Sigmoid colon (tissue), 7 donors: ENCODE results near the gene MYMX. TPM values are rescaled to one million over a fixed set of nuclear protein-coding genes. Genes with fewer than 3 reads are reported as not detected.

ENCODE experiments used
- DNase-seq: peaks from one replicate; pipeline ENCODE4 v3.0.0-alpha.2; 2019
- H3K27ac ChIP-seq, 4 donors: fragments of 200-600 bp; sonication (generic); one replicate each; pipeline ENCODE4 v1.5.1; 2016 to 2019; ENCODE audit warnings: mild to moderate bottlenecking in 1 of 4
- H3K27me3 ChIP-seq, 3 donors: fragments of 200-600 bp; sonication (generic); one replicate each; pipeline ENCODE4 v1.5.1; 2019; ENCODE audit warnings: mild to moderate bottlenecking in 1 of 3
- H3K36me3 ChIP-seq, 4 donors: fragments of 200-600 bp; sonication (generic); one replicate each; pipeline ENCODE4 v1.5.1; 2016 to 2019
- H3K4me1 ChIP-seq, 4 donors: fragments of 200-600 bp; sonication (generic); one replicate each; pipeline ENCODE4 v1.5.1; 2017 to 2019
- H3K4me3 ChIP-seq, 4 donors: fragments of 200-600 bp; sonication (generic); one replicate each; pipeline ENCODE4 v1.5.1; 2017 to 2019; ENCODE audit warnings: mild to moderate bottlenecking in 2 of 4, moderate library complexity in 1 of 4
- H3K9me3 ChIP-seq, 4 donors: fragments of 200-600 bp in 3 of 4; sonication (generic) in 3 of 4; one replicate each; pipeline versions ENCODE4 v1.5.1 to v1.6.1; 2013 to 2019
- CTCF ChIP-seq, 4 experiments: fragments of 450-650 bp in 3 of 4; fragments of 200-600 bp in 1 of 4; IDR thresholded peaks; one replicate each; pipeline ENCODE4 v1.5.1; 2016 to 2019; ENCODE audit warnings: antibody characterized with exemption in 4 of 4, mild to moderate bottlenecking in 3 of 4, moderate library complexity in 2 of 4
- EP300 ChIP-seq, 4 donors: sonication (generic); formaldehyde crosslinking; IDR thresholded peaks; one replicate each; pipeline ENCODE4 v1.6.1; 2017; ENCODE audit warnings: antibody characterized with exemption in 4 of 4
- POLR2A ChIP-seq, 2 donors: fragments of 450-650 bp; IDR thresholded peaks; one replicate each; pipeline ENCODE4 v1.6.1; 2016; ENCODE audit warnings: antibody characterized with exemption in 2 of 2, mild to moderate bottlenecking in 2 of 2, moderate library complexity in 2 of 2
- POLR2AphosphoS5 ChIP-seq, 4 donors: sonication (generic); formaldehyde crosslinking; IDR thresholded peaks; one replicate each; pipeline ENCODE4 v1.6.1; 2017; ENCODE audit warnings: antibody characterized with exemption in 4 of 4
- WGBS, 2 donors: extraction: QIAGEN DNeasy Blood & Tissue Kit; methylation state at CpG; one replicate each; pipeline ENCODE4 v1.1.7; 2013; 5-methylcytosine and 5-hydroxymethylcytosine counted together
- intact Hi-C: fragments of 100-400 bp; cut with DNase I; formaldehyde crosslinking; loops from one replicate; pipeline ENCODE4 v1.15.1; 2023
- polyA plus RNA-seq, 3 donors: library from polyadenylated mRNA; stranded (reverse); fragments of 200-250 nt; gene quantifications; one replicate each; pipeline ENCODE4 v1.2.3, GENCODE V29; 2013
- total RNA-seq, 4 donors: library from RNA; depleted of rRNA; stranded (reverse); fragments of >200 nt; gene quantifications; one replicate each; pipeline ENCODE4 v1.1.0, GENCODE V29; 2016
- donor health status: healthy with polysubstance abuse.
- donor health status: Bipolar disorder and iron deficiency.
- donor health status: healthy.

Gene MYMX
- total and polyA plus RNA-seq, 7 donors = 0.28 TPM; not detected in 6

DNA sequence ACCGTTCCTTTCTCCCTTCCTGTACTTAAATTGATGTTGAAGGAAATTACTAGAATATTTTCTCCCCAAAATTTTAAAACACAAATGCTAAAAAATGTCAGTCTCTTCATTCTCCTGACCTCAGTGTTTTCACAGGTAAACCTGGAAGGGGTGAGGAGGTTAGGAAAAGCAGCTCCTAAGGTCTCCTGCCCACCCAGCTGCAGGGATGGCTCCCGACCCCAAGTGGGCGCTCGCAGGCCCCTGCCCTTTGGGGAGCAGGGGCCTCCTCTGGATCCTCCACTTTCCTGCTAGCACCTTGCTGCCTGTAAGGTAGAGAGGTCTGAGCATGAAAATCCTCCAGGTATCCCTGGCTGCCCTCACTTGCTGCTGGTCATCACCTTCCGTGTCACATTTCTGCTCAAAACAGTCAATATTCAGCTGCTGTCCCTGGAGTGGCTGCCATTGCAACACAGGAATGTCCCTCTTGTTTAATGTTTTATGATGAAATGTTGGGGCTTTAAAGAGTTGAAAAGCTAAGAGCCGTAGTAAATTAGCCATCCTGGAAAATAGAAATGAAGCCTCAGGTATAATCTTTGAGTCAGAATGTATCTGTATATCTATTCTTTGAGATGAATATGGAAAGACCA lies 19.3 kb downstream of the MYMX start:
- H3K27ac ChIP-seq = peak overlapping the region; percentile 94 to 98 (median 97)
- H3K4me3 ChIP-seq = no peak overlapping the region
- DNase-seq = no peak
- H3K4me1 ChIP-seq = peaks cover 0 to 72% (median 69%) of the 10 kb centered on the region in 4 donors
- 93 to 94% methylated on average over 6 of the region's 6 CpGs for WGBS, 2 donors
- intact Hi-C loops = loop anchor here (10.0 kb wide), 1 partner anchor 141 kb away; no protein-coding TSS in a partner anchor
- TF ChIP-seq POLR2A (IDR thresholded peaks at IDR 0.05) (no peak), CTCF (IDR thresholded peaks at IDR 0.05) (no peak), POLR2AphosphoS5 (IDR thresholded peaks at IDR 0.05) (no peak), EP300 (IDR thresholded peaks at IDR 0.05) (no peak)
- H3K27me3 ChIP-seq = no peaks in the 10 kb centered on the region
- peaks cover 8 to 23% (median 18%) of the 10 kb centered on the region in 4 donors for H3K36me3 ChIP-seq
- no peaks in the 10 kb centered on the region for H3K9me3 ChIP-seq

DNA sequence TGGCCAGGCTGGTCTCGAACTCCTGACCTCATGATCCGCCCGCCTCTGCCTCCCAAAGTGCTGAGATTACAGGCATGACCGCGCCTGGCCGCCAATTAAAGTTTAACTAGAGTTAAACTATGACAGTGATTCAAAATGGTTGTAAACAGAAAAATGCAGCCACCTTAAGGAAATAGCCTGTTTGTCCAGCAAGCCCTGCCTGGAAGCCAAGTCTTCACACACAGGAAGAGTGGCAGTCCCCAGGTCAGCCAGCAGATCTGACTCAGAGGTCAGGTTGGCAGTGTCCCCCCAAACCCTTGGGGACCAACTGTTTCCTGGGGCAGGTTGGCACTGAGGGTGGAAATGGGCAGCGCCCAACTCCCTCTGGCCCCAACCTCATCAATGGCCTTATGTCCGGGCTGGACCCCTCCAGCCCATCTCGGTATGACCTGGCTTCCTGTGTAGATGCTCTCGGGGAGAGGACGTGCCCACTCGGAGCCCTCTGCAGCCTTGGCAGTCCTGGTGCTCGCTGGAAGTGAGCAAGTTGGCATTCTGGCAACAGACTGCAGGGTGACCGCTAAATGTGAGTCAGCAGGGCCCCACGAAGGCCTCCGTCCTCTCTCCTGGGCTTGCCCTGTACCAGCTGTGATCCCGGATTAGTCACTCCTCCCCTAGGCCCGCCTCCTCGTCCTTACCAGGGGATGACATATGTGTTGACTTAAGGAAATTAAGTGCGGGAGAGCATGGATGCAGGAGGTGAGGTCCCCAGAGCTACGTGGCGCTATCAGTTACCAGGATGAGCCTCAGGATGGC lies 20.5 kb downstream of the MYMX start:
- Histone ChIP-seq H3K36me3 (peaks cover 4 to 11% (median 8%) of the 10 kb centered on the region in 4 donors), H3K4me1 (peaks cover 0 to 60% (median 57%) of the 10 kb centered on the region in 4 donors)

DNA sequence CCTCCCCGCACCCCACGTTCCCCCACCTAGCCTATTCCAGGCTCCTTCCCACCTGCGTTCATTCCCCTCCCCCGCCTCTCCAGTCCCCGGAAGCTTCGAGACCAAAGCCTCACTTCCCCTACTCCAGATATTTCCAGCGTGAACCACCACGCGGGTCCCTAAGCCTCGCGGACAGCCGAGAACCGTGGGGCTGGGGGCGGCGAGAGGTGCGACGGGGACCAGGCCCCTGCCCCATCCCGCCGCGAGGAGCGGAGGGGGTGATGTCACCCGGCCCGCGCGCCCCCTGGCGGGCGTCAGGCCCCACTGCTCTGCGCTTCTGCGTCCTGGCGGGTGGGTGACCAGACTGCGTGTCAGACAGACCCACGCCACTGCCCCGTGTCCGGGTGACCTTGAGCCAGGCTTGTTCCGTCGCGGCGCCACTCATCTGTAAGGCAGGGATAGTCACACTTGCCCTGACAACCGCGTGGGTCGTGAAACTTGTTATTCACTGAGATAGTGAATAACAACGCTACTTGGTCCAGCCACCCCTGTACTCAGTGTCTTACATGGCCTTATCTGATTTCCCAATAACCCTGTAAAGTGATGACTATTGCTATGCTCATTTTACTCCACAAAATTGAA lies 21.2 kb downstream of the MYMX start:
- H3K4me3 ChIP-seq = peak overlapping the region; percentile 50 to 67 (median 62)
- peak; percentile 91 for DNase-seq
- H3K27ac ChIP-seq = peak overlapping the region; percentile 94 to 98 (median 97)
- peaks cover 0 to 55% (median 50%) of the 10 kb centered on the region in 4 donors for H3K4me1 ChIP-seq
- TF ChIP-seq EP300 (IDR thresholded peaks at IDR 0.05) (peak in 1 of 4 donors; percentile 23), POLR2AphosphoS5 (IDR thresholded peaks at IDR 0.05) (peak in 3 of 4 donors; percentile 18 to 84 (median 74)), CTCF (IDR thresholded peaks at IDR 0.05) (peak; percentile 98 to 99 (median 98)), POLR2A (IDR thresholded peaks at IDR 0.05) (peak in 1 of 2 donors; percentile 24)
- H3K9me3 ChIP-seq = no peaks in the 10 kb centered on the region
- H3K36me3 ChIP-seq = peaks cover 0 to 4% (median 2%) of the 10 kb centered on the region in 4 donors
- no peaks in the 10 kb centered on the region for H3K27me3 ChIP-seq
- intact Hi-C loops = loop anchor here (1.0 to 10.0 kb wide), 2 partner anchors 8 to 143 kb away; no protein-coding TSS in a partner anchor
- 2% methylated on average over 42 of the region's 42 CpGs for WGBS, 2 donors

More for the DNA sequence above, 20.5 kb downstream of the MYMX start:
- H3K27ac ChIP-seq = peak overlapping the region; percentile 94 to 98 (median 97)
- DNase-seq = peak; percentile 97
- H3K4me3 ChIP-seq = peak overlapping the region; percentile 50 to 67 (median 62)
- no peaks in the 10 kb centered on the region for H3K27me3 ChIP-seq
- no peak for TF ChIP-seq CTCF (IDR thresholded peaks at IDR 0.05)
- peak in 3 of 4 donors; percentile 31 to 87 (median 61) for TF ChIP-seq POLR2AphosphoS5 (IDR thresholded peaks at IDR 0.05)
- peak in 1 of 4 donors; percentile 25 for TF ChIP-seq EP300 (IDR thresholded peaks at IDR 0.05)
- no peak for TF ChIP-seq POLR2A (IDR thresholded peaks at IDR 0.05)
- intact Hi-C loops = loop anchor here (10.0 kb wide), 1 partner anchor 142 kb away; no protein-coding TSS in a partner anchor
- WGBS, 2 donors = 6 to 31% methylated on average over 22 of the region's 22 CpGs
- no peaks in the 10 kb centered on the region for H3K9me3 ChIP-seq

DNA sequence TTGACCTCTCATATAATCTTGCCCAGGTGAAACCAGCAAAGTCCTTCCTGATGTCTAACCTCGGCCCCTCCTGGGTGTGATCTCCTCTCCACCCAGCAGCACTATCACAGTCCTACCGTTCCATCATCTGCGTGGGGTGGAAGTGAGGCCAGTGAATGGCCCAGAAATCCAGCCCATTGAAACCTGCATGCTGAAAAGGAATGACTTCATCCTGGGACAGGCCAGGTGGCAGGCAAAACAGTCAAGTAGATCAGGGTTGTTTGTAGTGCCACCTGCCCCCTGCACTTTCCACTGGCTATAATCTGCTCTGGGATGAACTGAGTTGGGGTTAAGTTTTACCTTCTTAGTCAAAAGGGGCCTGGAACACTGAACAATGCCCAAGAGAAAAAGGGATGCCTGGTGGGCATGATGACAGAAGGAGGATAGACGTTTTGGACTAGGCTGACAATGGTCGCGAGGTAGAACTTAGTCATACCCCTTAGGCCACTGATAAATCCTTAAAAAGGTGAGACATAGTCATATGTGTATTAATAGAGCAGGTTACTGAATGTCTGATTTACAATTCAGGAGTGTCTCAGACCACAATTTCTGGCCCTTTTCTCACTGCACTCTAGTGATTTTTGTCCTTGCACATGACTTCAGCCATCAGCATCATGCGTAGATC lies 22.1 kb downstream of the MYMX start:
- no peaks in the 10 kb centered on the region for H3K36me3 ChIP-seq
- H3K27me3 ChIP-seq = no peaks in the 10 kb centered on the region
- H3K27ac ChIP-seq = peak overlapping the region; percentile 94 to 98 (median 97)
- TF ChIP-seq CTCF (IDR thresholded peaks at IDR 0.05) = no peak
- TF ChIP-seq EP300 (IDR thresholded peaks at IDR 0.05) = no peak
- TF ChIP-seq POLR2AphosphoS5 (IDR thresholded peaks at IDR 0.05) = no peak
- TF ChIP-seq POLR2A (IDR thresholded peaks at IDR 0.05) = no peak
- peaks cover 0 to 46% (median 41%) of the 10 kb centered on the region in 4 donors for H3K4me1 ChIP-seq
- DNase-seq = no peak
- no peaks in the 10 kb centered on the region for H3K9me3 ChIP-seq
- H3K4me3 ChIP-seq = no peak overlapping the region
- intact Hi-C loops = loop anchor here (1.0 to 10.0 kb wide), 2 partner anchors 7 to 144 kb away; no protein-coding TSS in a partner anchor
- 69 to 85% methylated on average over 7 of the region's 7 CpGs for WGBS, 2 donors
